Progenitor cell of endocrine pancreas (in vitro differentiated cells): ENCODE measurements around the gene KNDC1. TPM values are rescaled to one million over a fixed set of nuclear protein-coding genes. Genes with fewer than 3 reads are reported as not detected.

Source experiments
- microRNA-seq: library from miRNA; unstranded; fragments of <30 nt; microRNA quantifications from one replicate; pipeline ENCODE4 v1.1.0, GENCODE V29; 2020; ENCODE audit warnings: borderline number of aligned reads; ENCODE audit not compliant: unreplicated experiment
- total RNA-seq: library from RNA; stranded (reverse); gene quantifications from 2 replicates; pipeline ENCODE4 v1.2.1, GENCODE V29; 2021

Gene KNDC1
- total RNA-seq, 1 donor from 2014 or later, result 14.2 TPM

Small RNAs within 50 kb of the gene (microRNA-seq; reads per million reads assigned to microRNA genes)
- not detected for gene MIR202

Other genes starting within 250 kb of the KNDC1 start
- 12.5 and 15.4 TPM in 2 replicates for gene CFAP46, start 217.6 kb upstream of the KNDC1 start, total RNA-seq
- gene ADGRA1, start 72.3 kb upstream of the KNDC1 start, total RNA-seq, result 1.1 and 1.2 TPM in 2 replicates
- gene UTF1, start 70.0 kb downstream of the KNDC1 start, total RNA-seq, result not detected in 2 replicates
- gene VENTX, start 77.6 kb downstream of the KNDC1 start, total RNA-seq, result 1.2 TPM in 2 replicates
- gene ADAM8, start 116.6 kb downstream of the KNDC1 start, total RNA-seq, result 13.7 and 16.3 TPM in 2 replicates
- 63.2 and 77.0 TPM in 2 replicates for gene TUBGCP2, start 148.7 kb downstream of the KNDC1 start, total RNA-seq
- 54.2 and 56.8 TPM in 2 replicates for gene ZNF511, start 148.7 kb downstream of the KNDC1 start, total RNA-seq
- 2.3 and 2.5 TPM in 2 replicates for gene CALY, start 176.7 kb downstream of the KNDC1 start, total RNA-seq
- 0.62 TPM in 1 of 2 replicates, not detected in the other for gene PRAP1, start 187.2 kb downstream of the KNDC1 start, total RNA-seq
- gene FUOM, start 197.8 kb downstream of the KNDC1 start, total RNA-seq, result 14.7 and 16.2 TPM in 2 replicates
- gene ECHS1, start 213.1 kb downstream of the KNDC1 start, total RNA-seq, result 89.7 and 91.4 TPM in 2 replicates
- 11.9 and 14.1 TPM in 2 replicates for gene PAOX, start 219.0 kb downstream of the KNDC1 start, total RNA-seq
- gene MTG1, start 233.9 kb downstream of the KNDC1 start, total RNA-seq, result 137 and 139 TPM in 2 replicates